ENCODE measurements around the gene LTBP1.
A peak's percentile ranks its signal among the peaks of the same experiment; 100 is the strongest.
"Not testable (repeated sequence)": the region's sequence is repeated elsewhere in the genome, so short reads cannot be mapped to it uniquely, and the experiment has no call there.

The LTBP1 gene

GRCh38 chr2:33208400-33208799 lies 261.6 kb downstream of the LTBP1 start:
- DNase-seq: no peak

GRCh38 chr2:33209976-33210375 lies 263.2 kb downstream of the LTBP1 start:
- DNase-seq: no peak

GRCh38 chr2:33210626-33211025 lies 263.9 kb downstream of the LTBP1 start:
- DNase-seq: peak; percentile 63

GRCh38 chr2:33212151-33212550 lies 265.4 kb downstream of the LTBP1 start:
- DNase-seq: no peak

- DNase-seq: no peak
Measured at GRCh38 chr2:33213244-33213643, 266.5 kb downstream of the LTBP1 start.

GRCh38 chr2:33213648-33214047 lies 266.9 kb downstream of the LTBP1 start:
- DNase-seq: no peak

GRCh38 chr2:33214436-33214835 lies 267.7 kb downstream of the LTBP1 start:
- DNase-seq: no peak

- no peak for DNase-seq
Measured at GRCh38 chr2:33214857-33215256, 268.1 kb downstream of the LTBP1 start.

- DNase-seq: no peak
Measured at GRCh38 chr2:33215299-33215698, 268.5 kb downstream of the LTBP1 start.

- DNase-seq: no peak
Measured at GRCh38 chr2:33215983-33216382, 269.2 kb downstream of the LTBP1 start.

- no peak for DNase-seq
Measured at GRCh38 chr2:33216508-33217182, 269.9 kb downstream of the LTBP1 start.

GRCh38 chr2:33217406-33217805 lies 270.7 kb downstream of the LTBP1 start:
- DNase-seq: no peak

GRCh38 chr2:33219114-33219513 lies 272.4 kb downstream of the LTBP1 start:
- no peak for DNase-seq

- DNase-seq: peak; percentile 27
Measured at GRCh38 chr2:33219850-33220275, 273.1 kb downstream of the LTBP1 start.

GRCh38 chr2:33220533-33220932 lies 273.8 kb downstream of the LTBP1 start:
- no peak for DNase-seq

- no peak for DNase-seq
Measured at GRCh38 chr2:33221046-33221784, 274.5 kb downstream of the LTBP1 start.

- DNase-seq: no peak
Measured at GRCh38 chr2:33222309-33222708, 275.6 kb downstream of the LTBP1 start.

GRCh38 chr2:33223856-33224255 lies 277.1 kb downstream of the LTBP1 start:
- DNase-seq: no peak

GRCh38 chr2:33225350-33225749 lies 278.6 kb downstream of the LTBP1 start:
- DNase-seq: no peak

- no peak for DNase-seq
Measured at GRCh38 chr2:33226546-33226945, 279.8 kb downstream of the LTBP1 start.

- no peak for DNase-seq
Measured at GRCh38 chr2:33229646-33230045, 282.9 kb downstream of the LTBP1 start.

- DNase-seq: no peak
Measured at GRCh38 chr2:33230195-33230594, 283.4 kb downstream of the LTBP1 start.

GRCh38 chr2:33230842-33231241 lies 284.1 kb downstream of the LTBP1 start:
- DNase-seq: no peak

- DNase-seq: not testable (repeated sequence)
Measured at GRCh38 chr2:33235559-33235958, 288.8 kb downstream of the LTBP1 start.
